Mesendoderm (in vitro differentiated cells): ENCODE data around the gene IMMP2L.

ENCODE experiments used
- DNase-seq: peaks from one replicate; pipeline ENCODE4 v3.0.0; 2013
- H2AK5ac ChIP-seq: 2 replicates; pipeline ENCODE4 v1.6.1; 2013; ENCODE audit warnings: low read length, inconsistent platforms
- H2BK120ac ChIP-seq: 2 replicates; pipeline ENCODE4 v1.6.1; 2013; ENCODE audit warnings: low read depth, mild to moderate bottlenecking, low read length, moderate library complexity, mixed read lengths
- H2BK15ac ChIP-seq: replicated peaks from 2 replicates; pipeline ENCODE4 v1.6.1; 2013; ENCODE audit warnings: low read depth, mild to moderate bottlenecking, moderate library complexity
- H2BK5ac ChIP-seq: 2 replicates; pipeline ENCODE4 v1.6.1; 2013; ENCODE audit warnings: low read length, inconsistent platforms
- H3K18ac ChIP-seq: 2 replicates; pipeline ENCODE4 v1.6.1; 2013; ENCODE audit warnings: mild to moderate bottlenecking, low read length, mixed read lengths
- H3K23ac ChIP-seq: one replicate; pipeline ENCODE4 v1.6.1; 2013; ENCODE audit warnings: low read length
- H3K27ac ChIP-seq: 2 replicates; pipeline ENCODE4 v1.5.1; 2013; ENCODE audit warnings: low read depth, mild to moderate bottlenecking, inconsistent platforms, low read length, moderate library complexity
- H3K27me3 ChIP-seq: 2 replicates; pipeline ENCODE4 v1.6.1; 2013; ENCODE audit warnings: low read length, control low read depth, mild to moderate bottlenecking, inconsistent platforms; ENCODE audit not compliant: insufficient read depth, poor library complexity
- H3K36me3 ChIP-seq: 2 replicates; pipeline ENCODE4 v1.6.1; 2013; ENCODE audit warnings: low read length, inconsistent platforms; ENCODE audit not compliant: control insufficient read depth, insufficient read depth
- H3K4ac ChIP-seq: one replicate; pipeline ENCODE4 v1.6.1; 2013; ENCODE audit warnings: low read depth, mild to moderate bottlenecking, low read length, moderate library complexity
- H3K4me1 ChIP-seq: 2 replicates; pipeline ENCODE4 v1.6.1; 2013; ENCODE audit warnings: low read depth, low read length, inconsistent platforms; ENCODE audit not compliant: control insufficient read depth
- H3K4me2 ChIP-seq: 2 replicates; pipeline ENCODE4 v1.6.1; 2013; ENCODE audit warnings: low read length
- H3K4me3 ChIP-seq: 2 replicates; pipeline ENCODE4 v1.5.1; 2013; ENCODE audit warnings: mild to moderate bottlenecking, low read length
- H3K56ac ChIP-seq: one replicate; pipeline ENCODE4 v1.6.1; 2013; ENCODE audit warnings: low read length
- H3K79me1 ChIP-seq: 2 replicates; pipeline ENCODE4 v1.6.1; 2013; ENCODE audit warnings: low read length, inconsistent platforms
- H3K79me2 ChIP-seq: 2 replicates; pipeline ENCODE4 v1.6.1; 2013; ENCODE audit warnings: mild to moderate bottlenecking, low read length; ENCODE audit not compliant: control insufficient read depth, insufficient read depth
- H3K9ac ChIP-seq: 2 replicates; pipeline ENCODE4 v1.6.1; 2013; ENCODE audit warnings: low read length, inconsistent platforms
- H4K5ac ChIP-seq: one replicate; pipeline ENCODE4 v1.6.1; 2013; ENCODE audit warnings: low read length
- H4K8ac ChIP-seq: one replicate; pipeline ENCODE4 v1.6.1; 2013; ENCODE audit warnings: low read depth, mild to moderate bottlenecking, control low read depth, low read length, moderate library complexity
- WGBS: extraction: QIAGEN DNeasy Blood & Tissue Kit; methylation state at CpG from one replicate; pipeline ENCODE4 v1.1.7; 2013; ENCODE audit warnings: low lambda C conversion rate, missing lambda C conversion rate; ENCODE audit not compliant: insufficient coverage; ENCODE audit errors: extremely low coverage; 5-methylcytosine and 5-hydroxymethylcytosine counted together

Gene IMMP2L

GRCh38 chr7:110784749-110785148 is 777.5 kb downstream of the IMMP2L start:
- no peaks in the 10 kb centered on the region for H3K4me1 ChIP-seq
- H3K56ac ChIP-seq: no peak overlapping the region
- H3K18ac ChIP-seq: no peak overlapping the region
- H4K8ac ChIP-seq: no peak overlapping the region
- no peak overlapping the region for H4K5ac ChIP-seq
- no peaks in the 10 kb centered on the region for H3K79me2 ChIP-seq
- H2AK5ac ChIP-seq: no peak overlapping the region
- no peaks in the 10 kb centered on the region for H3K36me3 ChIP-seq
- H3K23ac ChIP-seq: no peak overlapping the region
- no CpG with 5 or more reads among the region's 1 CpG for WGBS
- H2BK120ac ChIP-seq: no peak overlapping the region
- H2BK15ac ChIP-seq: no peak overlapping the region
- H3K4me3 ChIP-seq: no peak overlapping the region
- H3K79me1 ChIP-seq: no peaks in the 10 kb centered on the region
- no peaks in the 10 kb centered on the region for H3K27me3 ChIP-seq
- no peak for DNase-seq
- no peak overlapping the region for H3K9ac ChIP-seq
- H3K4ac ChIP-seq: no peak overlapping the region
- H3K4me2 ChIP-seq: no peak overlapping the region
- no peak overlapping the region for H2BK5ac ChIP-seq
- H3K27ac ChIP-seq: no peak overlapping the region

- H3K36me3 ChIP-seq: no peaks in the 10 kb centered on the region
- H2BK5ac ChIP-seq: no peak overlapping the region
- H3K79me2 ChIP-seq: no peaks in the 10 kb centered on the region
- H3K4ac ChIP-seq: no peak overlapping the region
- no peaks in the 10 kb centered on the region for H3K27me3 ChIP-seq
- no peaks in the 10 kb centered on the region for H3K4me1 ChIP-seq
- H3K27ac ChIP-seq: no peak overlapping the region
- no peak overlapping the region for H3K56ac ChIP-seq
- H4K8ac ChIP-seq: no peak overlapping the region
- no peak overlapping the region for H3K18ac ChIP-seq
- no peak overlapping the region for H3K23ac ChIP-seq
- H3K4me2 ChIP-seq: no peak overlapping the region
- no peak overlapping the region for H2BK120ac ChIP-seq
- no peak for DNase-seq
- no peak overlapping the region for H2BK15ac ChIP-seq
- no peak overlapping the region for H3K4me3 ChIP-seq
- H3K9ac ChIP-seq: no peak overlapping the region
- no peak overlapping the region for H4K5ac ChIP-seq
- no peak overlapping the region for H2AK5ac ChIP-seq
- H3K79me1 ChIP-seq: no peaks in the 10 kb centered on the region
Observed at GRCh38 chr7:110780712-110781111, 781.6 kb downstream of the IMMP2L start.

GRCh38 chr7:110779339-110779738 is 783.0 kb downstream of the IMMP2L start:
- H2BK15ac ChIP-seq: no peak overlapping the region
- H3K18ac ChIP-seq: no peak overlapping the region
- H4K8ac ChIP-seq: no peak overlapping the region
- no peak overlapping the region for H2AK5ac ChIP-seq
- H3K79me2 ChIP-seq: no peaks in the 10 kb centered on the region
- H3K4me1 ChIP-seq: no peaks in the 10 kb centered on the region
- no peak overlapping the region for H3K4me3 ChIP-seq
- no peak overlapping the region for H3K56ac ChIP-seq
- H3K27ac ChIP-seq: no peak overlapping the region
- no peak overlapping the region for H3K4me2 ChIP-seq
- H3K79me1 ChIP-seq: no peaks in the 10 kb centered on the region
- no peak overlapping the region for H3K23ac ChIP-seq
- H2BK5ac ChIP-seq: no peak overlapping the region
- no peak overlapping the region for H2BK120ac ChIP-seq
- no peaks in the 10 kb centered on the region for H3K27me3 ChIP-seq
- DNase-seq: no peak
- H3K4ac ChIP-seq: no peak overlapping the region
- no peak overlapping the region for H3K9ac ChIP-seq
- no peaks in the 10 kb centered on the region for H3K36me3 ChIP-seq
- WGBS: no CpG with 5 or more reads among the region's 3 CpGs
- H4K5ac ChIP-seq: no peak overlapping the region

GRCh38 chr7:110775046-110775445 is 787.2 kb downstream of the IMMP2L start:
- H3K4me3 ChIP-seq: no peak overlapping the region
- H3K27ac ChIP-seq: no peak overlapping the region
- no peak overlapping the region for H3K56ac ChIP-seq
- H2BK15ac ChIP-seq: no peak overlapping the region
- H3K4me1 ChIP-seq: no peaks in the 10 kb centered on the region
- H2BK5ac ChIP-seq: no peak overlapping the region
- H4K5ac ChIP-seq: no peak overlapping the region
- H3K36me3 ChIP-seq: no peaks in the 10 kb centered on the region
- no peak overlapping the region for H3K4ac ChIP-seq
- H3K18ac ChIP-seq: no peak overlapping the region
- H3K4me2 ChIP-seq: no peak overlapping the region
- no peaks in the 10 kb centered on the region for H3K79me2 ChIP-seq
- H4K8ac ChIP-seq: no peak overlapping the region
- no peak for DNase-seq
- H3K9ac ChIP-seq: no peak overlapping the region
- no peak overlapping the region for H3K23ac ChIP-seq
- H2AK5ac ChIP-seq: no peak overlapping the region
- no peaks in the 10 kb centered on the region for H3K79me1 ChIP-seq
- no peak overlapping the region for H2BK120ac ChIP-seq
- no peaks in the 10 kb centered on the region for H3K27me3 ChIP-seq
- WGBS: no CpG with 5 or more reads among the region's 2 CpGs

GRCh38 chr7:110774071-110774470 is 788.2 kb downstream of the IMMP2L start:
- Histone ChIP-seq H4K5ac (no peak overlapping the region), H2BK120ac (no peak overlapping the region), H3K9ac (no peak overlapping the region), H2AK5ac (no peak overlapping the region), H3K4me2 (no peak overlapping the region), H3K79me1 (no peaks in the 10 kb centered on the region), H4K8ac (no peak overlapping the region), H3K79me2 (no peaks in the 10 kb centered on the region), H2BK15ac (no peak overlapping the region), H3K36me3 (no peaks in the 10 kb centered on the region), H2BK5ac (no peak overlapping the region), H3K27me3 (no peaks in the 10 kb centered on the region), H3K56ac (no peak overlapping the region), H3K23ac (no peak overlapping the region), H3K4me1 (no peaks in the 10 kb centered on the region), H3K4ac (no peak overlapping the region), H3K27ac (no peak overlapping the region), H3K18ac (no peak overlapping the region), H3K4me3 (no peak overlapping the region)
- no peak for DNase-seq
- no CpG with 5 or more reads among the region's 1 CpG for WGBS

- H3K9ac ChIP-seq: no peak overlapping the region
- H3K27me3 ChIP-seq: no peaks in the 10 kb centered on the region
- no peak overlapping the region for H3K4ac ChIP-seq
- no peak for DNase-seq
- no peak overlapping the region for H4K5ac ChIP-seq
- H2AK5ac ChIP-seq: no peak overlapping the region
- WGBS: no CpG with 5 or more reads among the region's 3 CpGs
- H4K8ac ChIP-seq: no peak overlapping the region
- no peak overlapping the region for H3K18ac ChIP-seq
- no peaks in the 10 kb centered on the region for H3K36me3 ChIP-seq
- H3K4me2 ChIP-seq: no peak overlapping the region
- H3K56ac ChIP-seq: no peak overlapping the region
- no peak overlapping the region for H2BK120ac ChIP-seq
- no peak overlapping the region for H3K4me3 ChIP-seq
- no peaks in the 10 kb centered on the region for H3K4me1 ChIP-seq
- no peaks in the 10 kb centered on the region for H3K79me2 ChIP-seq
- no peak overlapping the region for H2BK5ac ChIP-seq
- no peak overlapping the region for H3K23ac ChIP-seq
- no peaks in the 10 kb centered on the region for H3K79me1 ChIP-seq
- no peak overlapping the region for H3K27ac ChIP-seq
- no peak overlapping the region for H2BK15ac ChIP-seq
Observed at GRCh38 chr7:110772615-110773014, 789.7 kb downstream of the IMMP2L start.
